ENCODE data around the gene F2R. TPM values are rescaled to one million over a fixed set of nuclear protein-coding genes. Genes with fewer than 3 reads are reported as not detected.

The F2R gene
- total and polyA plus RNA-seq, 2 donors (not counting 3 experiments of a cell fraction or from before 2014, with no cell fraction given) = 342 to 599 TPM

DNA sequence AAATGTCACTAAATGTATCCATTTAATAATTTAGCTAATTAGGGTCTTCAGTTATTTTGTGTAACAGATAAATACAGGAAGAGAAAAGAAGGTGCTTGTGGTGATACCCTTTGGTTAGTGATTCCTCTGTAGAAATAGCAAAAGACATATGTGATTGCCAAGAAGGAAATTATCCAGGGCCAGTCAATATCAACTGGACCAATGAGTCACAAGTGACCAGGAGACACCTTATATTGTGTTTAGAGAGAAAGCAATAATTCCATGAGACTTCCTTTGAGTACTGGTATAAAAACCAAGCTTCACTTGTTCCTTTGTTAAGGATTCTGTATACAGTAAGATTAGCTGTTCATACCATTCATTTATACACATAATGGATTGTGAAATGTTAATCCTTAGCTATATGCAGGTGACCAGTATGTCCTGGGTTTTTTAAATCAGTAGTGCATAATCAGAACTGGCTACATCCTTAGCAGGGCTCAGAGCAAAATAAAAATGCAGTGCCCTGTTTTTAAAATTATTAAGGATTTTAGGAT lies 11.7 kb upstream of the F2R start:
- no peak overlapping the region for H3K4me3 ChIP-seq (replicated peaks in 1 of 3; ENCODE audit: insufficient read depth in 1 of 3, low read depth in 1 of 3, low read length in 3 of 3)
- POLR2A ChIA-PET = interaction anchor here (1.3 kb wide), 1 partner anchor 13 kb away, joined by 3 read pairs; no protein-coding TSS in a partner anchor
- peaks cover 38% of the 10 kb centered on the region for H3K4me1 ChIP-seq (ENCODE audit: control insufficient read depth, extremely low read depth, insufficient read depth, low read length)
- TF ChIP-seq GATA2 (IDR thresholded peaks at IDR 0.05; ENCODE audit: insufficient read depth, insufficient read length, low read depth, low read length) (peak; percentile 24), POLR2AphosphoS5 (IDR thresholded peaks at IDR 0.05; ENCODE audit: insufficient read depth, low read depth, low read length) (peak; percentile 33), FOS (IDR thresholded peaks at IDR 0.05; ENCODE audit: borderline replicate concordance, insufficient read depth, low read length) (peak; percentile 76), EZH2 (IDR thresholded peaks at IDR 0.05; ENCODE audit: borderline replicate concordance, low read depth, low read length, severe bottlenecking) (no peak)
- TF ChIP-seq, protein P1, sequence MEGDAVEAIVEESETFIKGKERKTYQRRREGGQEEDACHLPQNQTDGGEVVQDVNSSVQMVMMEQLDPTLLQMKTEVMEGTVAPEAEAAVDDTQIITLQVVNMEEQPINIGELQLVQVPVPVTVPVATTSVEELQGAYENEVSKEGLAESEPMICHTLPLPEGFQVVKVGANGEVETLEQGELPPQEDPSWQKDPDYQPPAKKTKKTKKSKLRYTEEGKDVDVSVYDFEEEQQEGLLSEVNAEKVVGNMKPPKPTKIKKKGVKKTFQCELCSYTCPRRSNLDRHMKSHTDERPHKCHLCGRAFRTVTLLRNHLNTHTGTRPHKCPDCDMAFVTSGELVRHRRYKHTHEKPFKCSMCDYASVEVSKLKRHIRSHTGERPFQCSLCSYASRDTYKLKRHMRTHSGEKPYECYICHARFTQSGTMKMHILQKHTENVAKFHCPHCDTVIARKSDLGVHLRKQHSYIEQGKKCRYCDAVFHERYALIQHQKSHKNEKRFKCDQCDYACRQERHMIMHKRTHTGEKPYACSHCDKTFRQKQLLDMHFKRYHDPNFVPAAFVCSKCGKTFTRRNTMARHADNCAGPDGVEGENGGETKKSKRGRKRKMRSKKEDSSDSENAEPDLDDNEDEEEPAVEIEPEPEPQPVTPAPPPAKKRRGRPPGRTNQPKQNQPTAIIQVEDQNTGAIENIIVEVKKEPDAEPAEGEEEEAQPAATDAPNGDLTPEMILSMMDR (IDR thresholded peaks at IDR 0.05; ENCODE audit: extremely low read depth in 1 of 2, insufficient read depth in 1 of 2, low read depth in 1 of 2, low read length in 2 of 2) = no peak
- H3K9ac ChIP-seq (replicated peaks; ENCODE audit: extremely low read depth, insufficient read depth, low read length) = no peak overlapping the region
- H3K36me3 ChIP-seq (ENCODE audit: control insufficient read depth in 2 of 2, extremely low read depth in 1 of 2, insufficient read depth in 2 of 2, low read length in 2 of 2) = no peaks in the 10 kb centered on the region
- FAIRE-seq (peak; percentile 63), DNase-seq (ENCODE audit: low read depth, low spot score) (peak; percentile 89)
- intact Hi-C loops (cut with micrococcal nuclease) (loop anchor here (1.0 to 5.0 kb wide), 3 partner anchors 8 to 1367 kb away; partner anchors contain the start of gene HMGCR), dilution Hi-C loops (cut with MboI; ENCODE audit: extremely low pct_ligation_motif_present, low sequenced_read_pairs) (no loop called here)
- H3K9me1 ChIP-seq (replicated peaks; ENCODE audit: control insufficient read depth, extremely low read depth, insufficient read depth, low read length) = no peaks in the 10 kb centered on the region
- peak overlapping the region; percentile 46 for H3K27ac ChIP-seq (ENCODE audit: insufficient read depth, low read depth, low read length)
- no peaks in the 10 kb centered on the region for H3K79me2 ChIP-seq (ENCODE audit: control insufficient read depth, insufficient read depth, low read length)
- no peaks in the 10 kb centered on the region for H3K27me3 ChIP-seq (ENCODE audit: control insufficient read depth in 2 of 2, insufficient read depth in 2 of 2, low read length in 2 of 2)
- no peaks in the 10 kb centered on the region for H4K20me1 ChIP-seq (replicated peaks; ENCODE audit: control insufficient read depth, extremely low read depth, insufficient read depth, low read length)
- peak overlapping the region; percentile 52 for H3K4me2 ChIP-seq (ENCODE audit: insufficient read depth, low read length)
- CTCF ChIA-PET = interaction anchor here (0.9 to 3.4 kb wide), 10 partner anchors 9 to 102 kb away, joined by 3 to 19 read pairs (median 4); no protein-coding TSS in a partner anchor
- H3K9me3 ChIP-seq (replicated peaks; ENCODE audit: control insufficient read depth, insufficient read depth, low read length) = no peaks in the 10 kb centered on the region
- BruUV-seq (replicated peaks) = no TSS peak
- no peak overlapping the region for H2AFZ ChIP-seq (ENCODE audit: low read depth, low read length)

Measured in endothelial cell of umbilical vein (primary cell).